ENCODE results near the gene BTBD9.

DNA sequence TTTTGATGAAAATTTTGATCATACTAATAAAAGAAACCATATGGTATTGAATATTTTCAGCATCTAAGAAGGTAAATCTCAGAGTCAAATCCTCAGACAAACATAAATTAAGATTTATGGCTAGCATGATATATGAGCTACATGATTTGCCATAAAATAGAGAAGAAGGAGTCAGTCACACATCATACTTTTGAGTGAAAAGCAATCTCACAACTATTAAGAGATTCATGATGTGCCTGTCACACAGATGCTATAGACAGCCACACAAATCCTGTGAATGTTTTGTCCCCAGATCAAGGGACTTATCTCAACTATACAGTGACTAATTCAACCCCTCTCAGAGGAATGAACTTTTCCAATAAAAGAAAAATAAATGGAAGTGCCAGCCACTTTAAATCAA, 85.7 kb downstream of the BTBD9 start:
- TF ChIP-seq CTCF (IDR thresholded peaks at IDR 0.05; ENCODE audit: borderline replicate concordance, extremely low read depth, low read length, poor library complexity, severe bottlenecking) (no peak), EZH2 (IDR thresholded peaks at IDR 0.05; ENCODE audit: borderline replicate concordance, low read depth, low read length, severe bottlenecking) (no peak)

Measured in DND-41 (cell line).